ENCODE results near the gene MPND.

The MPND gene

GRCh38 chr19:4310247-4311121 lies 32.9 kb upstream of the MPND start:
- H3K27ac ChIP-seq, result no peak overlapping the region
- TF ChIP-seq ZFX (IDR thresholded peaks at IDR 0.05), result no peak
- TF ChIP-seq, protein P1, sequence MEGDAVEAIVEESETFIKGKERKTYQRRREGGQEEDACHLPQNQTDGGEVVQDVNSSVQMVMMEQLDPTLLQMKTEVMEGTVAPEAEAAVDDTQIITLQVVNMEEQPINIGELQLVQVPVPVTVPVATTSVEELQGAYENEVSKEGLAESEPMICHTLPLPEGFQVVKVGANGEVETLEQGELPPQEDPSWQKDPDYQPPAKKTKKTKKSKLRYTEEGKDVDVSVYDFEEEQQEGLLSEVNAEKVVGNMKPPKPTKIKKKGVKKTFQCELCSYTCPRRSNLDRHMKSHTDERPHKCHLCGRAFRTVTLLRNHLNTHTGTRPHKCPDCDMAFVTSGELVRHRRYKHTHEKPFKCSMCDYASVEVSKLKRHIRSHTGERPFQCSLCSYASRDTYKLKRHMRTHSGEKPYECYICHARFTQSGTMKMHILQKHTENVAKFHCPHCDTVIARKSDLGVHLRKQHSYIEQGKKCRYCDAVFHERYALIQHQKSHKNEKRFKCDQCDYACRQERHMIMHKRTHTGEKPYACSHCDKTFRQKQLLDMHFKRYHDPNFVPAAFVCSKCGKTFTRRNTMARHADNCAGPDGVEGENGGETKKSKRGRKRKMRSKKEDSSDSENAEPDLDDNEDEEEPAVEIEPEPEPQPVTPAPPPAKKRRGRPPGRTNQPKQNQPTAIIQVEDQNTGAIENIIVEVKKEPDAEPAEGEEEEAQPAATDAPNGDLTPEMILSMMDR (conservative IDR thresholded peaks at IDR 0.05), result no peak

GRCh38 chr19:4313847-4314490 lies 29.4 kb upstream of the MPND start:
- H3K27ac ChIP-seq, result no peak overlapping the region
- no peak for TF ChIP-seq ZFX (IDR thresholded peaks at IDR 0.05)
- TF ChIP-seq, protein P1 (conservative IDR thresholded peaks at IDR 0.05), result no peak

DNA sequence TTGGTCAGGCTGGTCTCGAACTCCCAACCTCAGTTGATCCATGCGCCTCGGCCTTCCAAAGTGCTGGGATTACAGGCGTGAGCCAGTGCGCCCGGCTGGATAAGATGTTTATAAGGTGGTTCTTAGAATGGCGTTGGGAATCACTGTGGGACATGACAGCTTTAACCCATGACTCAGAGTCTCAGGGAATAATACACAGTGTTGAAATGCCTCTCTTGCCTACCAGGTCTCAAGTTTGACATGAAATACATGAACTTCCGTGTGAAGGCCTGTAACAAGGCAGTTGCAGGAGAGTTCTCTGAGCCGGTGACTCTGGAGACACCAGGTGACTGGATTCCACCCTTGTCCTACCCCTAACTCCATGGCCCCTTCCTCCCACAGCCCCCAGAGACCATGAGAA lies 26.4 kb upstream of the MPND start:
- H3K27ac ChIP-seq, result no peak overlapping the region
- TF ChIP-seq, protein P1 (conservative IDR thresholded peaks at IDR 0.05), result no peak
- TF ChIP-seq ZFX (IDR thresholded peaks at IDR 0.05), result no peak

DNA sequence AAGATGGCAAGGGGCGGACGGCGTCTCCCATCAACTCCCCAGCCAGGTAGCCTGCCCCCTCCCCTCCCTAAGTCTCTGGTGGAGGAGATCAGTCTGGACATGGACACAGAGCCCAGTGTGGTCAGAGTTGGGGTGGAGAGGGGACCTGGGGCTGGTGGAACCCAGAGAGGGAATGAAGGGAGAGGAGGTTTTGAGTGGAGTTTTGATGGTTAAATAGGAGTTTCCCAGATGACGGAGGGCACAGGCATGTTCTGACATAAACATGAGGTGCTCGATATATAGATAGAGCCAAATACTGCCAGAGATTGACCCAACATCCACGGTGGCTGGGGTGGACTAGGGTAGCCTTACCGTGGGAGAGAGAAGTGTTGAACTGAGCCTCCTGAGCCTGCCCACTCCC lies 24.9 kb upstream of the MPND start:
- H3K27ac ChIP-seq, result no peak overlapping the region
- TF ChIP-seq, protein P1 (conservative IDR thresholded peaks at IDR 0.05), result no peak
- TF ChIP-seq ZFX (IDR thresholded peaks at IDR 0.05), result no peak

DNA sequence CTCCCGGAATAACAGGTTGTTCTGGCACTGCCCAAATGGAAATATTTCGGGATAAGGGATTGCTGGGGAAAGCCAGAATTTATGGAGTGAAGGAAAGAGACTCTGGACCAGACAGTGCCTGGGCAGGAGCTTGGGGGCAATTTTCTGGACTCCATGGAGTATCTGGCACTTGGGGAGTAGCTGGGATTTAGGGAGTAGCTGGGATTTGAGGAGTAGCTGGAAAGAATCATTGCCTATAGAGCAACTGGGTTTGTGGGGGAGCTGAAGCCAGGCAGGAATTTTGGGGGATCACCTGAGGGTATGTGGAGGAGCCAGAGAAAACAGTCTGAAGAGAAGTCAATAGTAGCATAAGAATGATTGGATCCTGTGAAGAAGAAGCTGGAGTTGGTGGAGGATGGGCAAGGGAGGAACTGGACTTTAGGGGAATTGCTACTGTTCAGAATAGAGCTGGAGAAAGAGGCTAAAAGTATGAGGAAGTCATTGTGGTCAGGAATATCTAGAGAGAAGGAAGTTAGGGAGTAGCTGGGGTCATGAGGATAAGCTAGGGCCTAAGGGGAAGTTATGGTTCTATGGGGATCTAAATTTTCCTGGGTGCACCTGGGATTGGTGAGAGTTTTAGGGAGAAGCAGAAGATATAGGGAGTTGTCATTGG lies 24.2 kb upstream of the MPND start:
- TF ChIP-seq ZFX (IDR thresholded peaks at IDR 0.05), result no peak
- TF ChIP-seq, protein P1 (conservative IDR thresholded peaks at IDR 0.05), result no peak
- H3K27ac ChIP-seq, result no peak overlapping the region

GRCh38 chr19:4320419-4320818 lies 22.9 kb upstream of the MPND start:
- TF ChIP-seq ZFX (IDR thresholded peaks at IDR 0.05), result no peak
- TF ChIP-seq, protein P1 (conservative IDR thresholded peaks at IDR 0.05), result no peak
- no peak overlapping the region for H3K27ac ChIP-seq
